CD4-positive, alpha-beta T cell treated with Interferon alpha-2 for 1 hour (primary cell): ENCODE results near the gene MCM9.
"Not testable (repeated sequence)": the region's sequence is repeated elsewhere in the genome, so short reads cannot be mapped to it uniquely, and the experiment has no call there.

Experiments
- DNase-seq, 2 donors: peaks; one replicate each; pipeline ENCODE4 v3.0.0-alpha.2; 2020 to 2022

The MCM9 gene

GRCh38 chr6:118791499-118791898 is 143.5 kb downstream of the MCM9 start:
- DNase-seq: no peak

DNA sequence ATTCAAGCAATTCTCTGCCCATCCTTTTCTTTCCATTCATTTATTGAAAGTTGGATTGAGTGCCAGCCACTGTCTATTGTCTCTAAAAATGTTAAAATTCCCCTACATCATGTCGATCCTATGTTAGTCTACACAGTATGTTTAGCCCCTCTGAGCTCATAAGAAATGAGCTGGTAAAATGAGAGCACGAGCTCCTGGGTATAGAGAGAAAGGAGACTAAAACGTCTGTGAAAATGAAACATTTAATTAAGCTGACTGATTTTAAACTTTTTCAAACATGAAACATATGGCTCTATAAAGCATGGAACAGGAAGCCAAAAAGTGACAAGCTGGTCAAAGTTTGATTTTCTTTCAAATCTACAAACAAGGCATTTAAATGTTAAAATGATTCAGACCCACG is 145.0 kb downstream of the MCM9 start:
- no peak for DNase-seq

DNA sequence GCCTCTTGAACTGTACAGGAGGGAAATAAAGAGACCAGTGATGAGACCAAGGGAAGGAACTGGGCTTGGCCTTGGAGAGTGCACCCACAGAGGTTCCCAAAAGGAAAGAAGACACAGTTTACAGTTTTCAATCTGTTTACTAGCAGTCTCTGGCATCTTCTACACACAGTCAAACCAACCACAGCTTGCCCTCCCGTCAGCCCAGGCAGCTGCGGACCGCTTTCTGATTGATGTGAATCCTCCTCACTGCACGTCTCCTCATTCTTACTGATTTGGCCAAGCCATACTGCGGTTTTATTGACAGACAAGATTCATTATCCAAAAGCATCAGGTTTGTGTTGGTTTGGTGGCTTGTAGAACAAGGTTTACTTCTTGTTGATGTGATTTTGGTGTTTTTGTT is 145.5 kb downstream of the MCM9 start:
- no peak for DNase-seq

GRCh38 chr6:118788702-118789101 is 146.3 kb downstream of the MCM9 start:
- no peak for DNase-seq

- peak; percentile 16 to 48 for DNase-seq
These were observed 147.1 kb downstream of the MCM9 start for GRCh38 chr6:118787724-118788423.

- no peak for DNase-seq
These were observed 148.1 kb downstream of the MCM9 start for GRCh38 chr6:118786596-118787453.

- no peak for DNase-seq
These were observed 149.4 kb downstream of the MCM9 start for GRCh38 chr6:118785601-118786000.

DNA sequence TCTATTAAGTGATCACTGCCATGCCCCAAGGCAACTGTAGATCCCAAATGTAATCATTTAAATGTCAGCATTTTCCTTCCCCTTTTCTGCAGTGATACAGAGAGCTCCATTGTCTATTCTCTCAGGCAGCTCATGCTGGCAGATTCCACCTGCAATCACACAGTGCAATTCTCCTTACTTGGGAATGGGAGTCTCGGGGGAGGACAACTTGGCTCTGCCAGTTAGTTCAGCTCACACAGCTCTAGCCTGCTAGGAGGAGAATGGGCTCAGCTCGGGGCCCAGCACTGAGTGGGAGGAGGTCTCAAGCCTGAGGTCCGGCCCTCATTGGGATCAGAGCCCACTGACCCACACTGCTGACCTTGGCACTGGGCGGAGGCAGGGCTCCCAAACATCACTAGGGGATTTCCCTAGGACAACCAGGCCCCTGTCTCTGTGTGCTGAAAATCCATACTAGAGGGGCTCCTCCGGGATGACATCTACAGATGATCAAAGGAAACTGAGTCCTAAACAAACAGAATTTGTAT is 150.3 kb downstream of the MCM9 start:
- no peak for DNase-seq

DNA sequence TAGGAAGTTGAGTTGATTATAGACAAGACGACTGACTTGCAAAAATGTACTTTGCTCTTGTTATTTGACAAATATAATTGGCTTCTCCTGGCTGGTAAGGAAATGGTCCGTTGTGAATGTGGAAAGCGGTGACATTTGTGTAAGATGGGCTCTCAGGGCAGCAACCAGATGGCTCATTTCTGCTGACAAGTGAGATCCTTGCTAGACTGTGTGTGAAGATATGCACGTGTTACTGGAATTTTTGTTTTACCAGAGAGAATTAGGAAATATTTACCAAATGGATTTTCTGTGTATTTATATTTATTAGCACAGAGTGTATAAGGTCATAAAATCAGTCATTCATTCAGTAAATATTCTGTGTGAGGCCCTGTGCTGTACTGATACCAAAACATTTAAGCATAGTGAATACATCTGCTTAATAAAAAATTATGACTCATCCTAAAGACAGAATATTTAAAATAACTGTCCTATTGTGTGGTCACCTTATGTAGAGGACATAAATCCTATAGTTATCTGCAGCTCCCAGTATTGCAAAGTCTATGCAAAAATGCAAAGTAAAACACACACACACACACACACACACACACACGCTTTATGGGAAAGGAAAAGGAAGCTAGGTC is 150.9 kb downstream of the MCM9 start:
- DNase-seq: no peak

DNA sequence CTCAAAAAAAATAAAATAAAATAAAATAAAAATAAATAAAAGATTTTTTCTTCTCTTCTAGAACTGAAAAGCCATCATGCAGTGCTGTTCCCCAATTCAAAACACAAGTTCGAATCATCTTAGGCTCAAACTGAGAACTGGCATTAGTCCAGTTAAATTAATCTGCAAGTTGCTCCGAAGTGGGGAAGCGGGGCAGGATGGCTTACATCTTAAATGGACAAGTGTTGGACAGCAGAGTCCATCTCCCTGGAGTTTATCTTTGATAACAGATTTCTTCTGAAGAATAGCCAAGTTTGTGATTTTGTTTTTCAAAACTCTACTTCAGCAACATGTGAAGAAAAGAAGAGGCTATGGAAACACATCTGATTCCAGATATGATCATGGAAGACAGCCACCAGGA is 152.3 kb downstream of the MCM9 start:
- DNase-seq: no peak

DNA sequence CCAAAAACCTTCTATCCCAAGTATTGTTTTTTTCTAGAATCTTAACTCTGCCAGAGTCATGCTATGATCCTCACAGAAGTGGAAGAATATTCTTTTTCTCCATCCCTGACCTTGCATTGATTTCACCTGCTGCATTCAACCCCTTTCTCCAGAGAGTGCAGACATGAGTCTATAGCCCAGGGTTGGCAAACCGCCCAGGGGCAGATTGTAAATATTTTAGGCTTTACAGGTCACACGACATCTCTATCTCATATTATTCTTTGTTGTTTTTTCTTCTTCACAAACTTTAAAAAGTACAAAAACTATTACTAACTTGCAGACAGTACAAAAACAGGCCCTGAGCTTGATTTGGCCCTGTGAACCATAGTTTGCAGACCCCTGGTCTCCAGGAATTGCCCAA is 153.1 kb downstream of the MCM9 start:
- no peak for DNase-seq

DNA sequence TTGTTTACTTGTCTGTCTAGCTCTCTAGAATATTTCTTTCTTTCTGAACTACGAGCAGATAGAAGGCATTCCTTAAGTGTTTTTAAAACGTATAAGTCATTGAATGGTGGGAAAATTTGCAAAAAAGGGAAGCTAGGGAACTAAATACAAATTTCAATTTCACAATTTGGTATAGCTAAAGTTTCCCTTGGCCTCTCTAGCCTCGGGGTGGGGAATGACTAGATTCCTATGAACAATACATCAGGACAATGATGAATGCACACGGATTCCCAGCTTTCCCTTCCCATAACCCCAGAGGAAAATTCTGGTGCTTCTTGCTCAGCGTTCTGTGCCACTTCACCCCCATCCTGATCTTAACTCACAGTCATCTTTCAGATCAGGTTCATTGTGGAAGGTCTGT is 154.3 kb downstream of the MCM9 start:
- no peak for DNase-seq

DNA sequence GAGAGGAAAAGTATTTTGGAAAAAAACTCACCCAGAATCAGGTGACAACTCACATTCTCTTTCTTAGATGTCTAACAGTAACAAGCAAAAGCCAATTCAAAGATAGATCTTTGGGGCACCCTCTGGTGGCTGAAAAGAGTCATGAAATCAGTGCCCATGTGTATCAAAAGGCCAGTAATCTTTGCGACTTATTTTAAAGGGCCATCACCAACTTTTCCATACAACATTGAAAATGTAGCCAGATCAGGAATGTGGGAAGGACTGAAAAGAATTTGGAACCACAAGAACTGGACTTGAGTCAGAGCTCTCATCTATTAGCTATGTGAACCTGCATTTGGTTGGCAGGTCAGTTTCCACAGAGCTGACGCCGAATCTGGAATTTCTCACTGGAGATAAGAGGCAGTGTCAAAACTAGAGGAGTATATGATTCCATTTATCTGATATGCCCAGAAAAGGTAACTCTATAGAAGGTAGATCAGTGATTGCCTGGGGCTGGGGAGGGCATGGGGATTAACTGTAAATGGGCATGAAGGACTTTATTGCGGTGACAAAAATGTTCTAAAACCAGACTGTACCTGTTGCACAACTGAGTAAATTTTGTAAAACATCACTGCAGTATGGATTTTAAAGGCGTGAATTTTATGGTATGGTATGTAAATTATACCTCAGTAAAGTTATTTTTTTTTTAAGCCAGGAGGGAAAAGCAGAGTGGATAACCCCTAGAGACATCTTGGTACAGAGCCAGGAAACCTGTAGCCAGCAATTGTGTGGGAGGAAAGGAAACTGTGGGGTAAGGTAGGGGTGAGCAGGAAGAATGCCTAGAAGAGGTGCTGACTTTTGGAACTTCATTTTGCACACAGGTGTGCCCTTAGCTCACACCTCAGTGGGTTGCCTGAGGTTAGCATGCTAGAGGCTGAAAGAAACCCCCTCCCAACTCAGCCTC is 158.1 kb downstream of the MCM9 start:
- peak; percentile 75 to 82 for DNase-seq

- DNase-seq: no peak
These were observed 159.6 kb downstream of the MCM9 start for GRCh38 chr6:118775381-118775780.

GRCh38 chr6:118774581-118774980 is 160.4 kb downstream of the MCM9 start:
- DNase-seq: no peak

DNA sequence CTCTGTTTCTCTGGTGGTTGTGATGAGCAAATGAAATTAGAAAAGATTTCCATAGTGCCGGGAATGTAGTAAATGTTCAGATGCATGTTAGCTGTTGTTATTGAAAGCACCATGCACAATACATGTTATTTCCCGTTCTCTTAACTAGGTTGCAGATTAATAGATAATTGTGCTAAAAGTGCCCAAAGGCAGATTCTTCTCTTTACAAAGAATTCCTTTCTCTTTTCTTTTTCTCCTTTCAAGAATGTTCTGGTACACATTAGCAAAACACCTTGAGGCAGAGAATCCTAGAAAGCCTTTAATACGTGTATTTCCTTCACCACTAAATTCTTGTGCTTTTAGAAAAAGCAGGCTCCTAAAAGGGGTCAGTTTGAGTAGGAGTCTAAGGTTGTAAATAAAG is 162.1 kb downstream of the MCM9 start:
- DNase-seq: no peak

- DNase-seq: no peak
These were observed 163.7 kb downstream of the MCM9 start for GRCh38 chr6:118771253-118771652.

- DNase-seq: no peak
These were observed 164.1 kb downstream of the MCM9 start for GRCh38 chr6:118770835-118771234.

GRCh38 chr6:118770112-118770788 is 164.7 kb downstream of the MCM9 start:
- DNase-seq: no peak

DNA sequence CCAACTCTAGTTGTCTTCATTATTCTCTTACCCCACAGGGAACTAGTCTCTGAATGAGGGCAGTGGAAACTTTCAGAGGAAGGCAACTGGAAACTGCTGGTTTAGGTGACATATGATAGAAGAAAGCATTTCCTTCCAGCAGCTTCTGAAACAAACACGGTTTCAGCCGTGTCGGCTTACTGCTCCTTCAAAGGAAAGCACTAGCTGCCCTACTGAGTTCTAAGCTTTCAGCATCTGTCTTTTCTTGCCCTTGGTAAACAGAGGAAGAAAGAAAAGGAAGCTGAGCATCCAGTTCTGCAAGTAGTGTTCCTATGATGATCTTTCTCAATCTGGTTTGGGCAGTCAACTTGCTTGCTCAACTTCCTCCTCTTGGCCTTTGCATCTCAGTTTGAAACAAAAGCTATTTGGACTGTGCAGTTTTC is 166.0 kb downstream of the MCM9 start:
- DNase-seq: peak in 1 of 2 donors; percentile 15

- no peak for DNase-seq
These were observed 166.5 kb downstream of the MCM9 start for GRCh38 chr6:118768441-118768840.

- not testable (repeated sequence) for DNase-seq
These were observed 169.6 kb downstream of the MCM9 start for GRCh38 chr6:118765316-118765715.
